ENCODE data around the gene TAS2R31.

Gene TAS2R31

DNA sequence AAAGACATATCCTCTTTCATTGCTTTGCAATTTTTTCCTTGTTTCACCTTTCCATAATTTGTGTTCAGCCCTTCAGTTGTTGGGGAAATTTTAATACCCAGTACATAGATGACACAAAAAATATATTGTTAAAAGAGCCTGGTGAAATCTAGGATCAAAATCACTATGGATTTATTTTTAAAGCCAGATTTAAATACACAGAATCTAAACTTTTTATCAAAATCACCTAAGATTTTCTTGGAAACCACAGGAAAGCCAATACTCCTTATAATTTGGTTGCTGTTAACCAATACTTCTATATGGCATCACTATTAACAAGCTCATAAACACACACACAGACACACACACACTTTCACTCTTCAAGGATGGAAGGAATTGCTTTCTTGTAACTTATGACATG lies 33.0 kb downstream of the TAS2R31 start, which contains the start of gene TAS2R20:
TAS2R20 (minus strand) TSS at position 101 of the 400 bp plus-strand sequence. CDS start 429 bp downstream, outside the sequence.
- DNase-seq (ENCODE audit: low read depth), result no peak

DNA sequence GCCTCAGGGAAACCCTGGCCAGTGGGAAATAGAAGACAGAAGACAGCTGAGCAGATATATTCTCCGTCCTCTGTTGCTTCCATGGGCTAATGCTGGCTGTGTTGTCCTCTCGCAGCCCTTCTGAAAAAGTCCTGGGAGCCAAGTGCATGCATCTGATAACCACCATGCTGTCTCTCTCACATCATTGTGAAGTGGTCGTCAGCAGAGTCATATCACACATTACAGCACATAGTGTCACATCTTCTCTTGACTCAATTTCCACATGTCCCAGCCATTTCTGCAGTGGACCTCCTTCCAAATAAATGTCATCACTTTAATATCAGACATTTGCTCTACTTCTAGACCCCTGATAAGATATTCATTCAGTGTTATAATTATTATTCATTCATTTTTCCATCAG lies 36.9 kb downstream of the TAS2R31 start:
- no peak for DNase-seq (ENCODE audit: low read depth)

- DNase-seq (ENCODE audit: low read depth), result no peak
Observed at GRCh38 chr12:10989107-10989506, 42.1 kb downstream of the TAS2R31 start.

DNA sequence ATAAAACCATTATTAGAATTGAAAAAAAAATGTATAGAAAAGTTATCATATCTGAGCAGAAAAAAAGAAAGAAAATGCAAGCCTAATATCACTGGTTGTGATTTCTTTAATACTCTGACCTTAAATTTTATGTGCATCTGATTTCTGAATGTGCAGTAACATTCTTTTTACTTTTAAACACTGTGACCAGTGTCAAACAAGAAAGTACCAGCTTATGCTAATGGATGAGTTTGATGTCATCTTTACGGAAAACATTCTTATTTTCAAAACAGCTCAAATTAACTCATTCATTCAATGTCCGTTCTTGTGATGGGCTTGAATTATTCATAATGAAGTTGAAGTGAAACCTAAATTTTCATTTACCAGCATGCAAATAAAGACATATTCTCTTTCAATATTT lies 44.4 kb downstream of the TAS2R31 start, which contains the start of gene TAS2R50:
TAS2R50 (minus strand) TSS at position 101 of the 400 bp plus-strand sequence; CDS start at position 49, 52 bp downstream.
- DNase-seq (ENCODE audit: low read depth), result no peak

- no peak for DNase-seq (ENCODE audit: low read depth)
Observed at GRCh38 chr12:10982244-10982643, 49.0 kb downstream of the TAS2R31 start.
